Tibial nerve (tissue), 4 donors: ENCODE measurements around the gene C8G.

Experiments used
- CTCF ChIP-seq, 5 experiments: fragments of 200-600 bp in 3 of 5; fragments of 450-650 bp in 2 of 5; sonication (generic) in 3 of 5; IDR thresholded peaks; one replicate each; pipeline ENCODE4 v1.5.1; 2016 to 2019; ENCODE audit warnings: antibody characterized with exemption in 5 of 5, mild to moderate bottlenecking in 3 of 5, moderate library complexity in 2 of 5
- EP300 ChIP-seq, 2 donors: sonication (generic); formaldehyde crosslinking; IDR thresholded peaks; one replicate each; pipeline ENCODE4 v1.6.1; 2017; ENCODE audit warnings: antibody characterized with exemption in 2 of 2, mild to moderate bottlenecking in 1 of 2
- POLR2A ChIP-seq, 2 donors: fragments of 450-650 bp; IDR thresholded peaks; one replicate each; pipeline ENCODE4 v1.6.1; 2017; ENCODE audit warnings: antibody characterized with exemption in 2 of 2, mild to moderate bottlenecking in 2 of 2, moderate library complexity in 2 of 2

DNA sequence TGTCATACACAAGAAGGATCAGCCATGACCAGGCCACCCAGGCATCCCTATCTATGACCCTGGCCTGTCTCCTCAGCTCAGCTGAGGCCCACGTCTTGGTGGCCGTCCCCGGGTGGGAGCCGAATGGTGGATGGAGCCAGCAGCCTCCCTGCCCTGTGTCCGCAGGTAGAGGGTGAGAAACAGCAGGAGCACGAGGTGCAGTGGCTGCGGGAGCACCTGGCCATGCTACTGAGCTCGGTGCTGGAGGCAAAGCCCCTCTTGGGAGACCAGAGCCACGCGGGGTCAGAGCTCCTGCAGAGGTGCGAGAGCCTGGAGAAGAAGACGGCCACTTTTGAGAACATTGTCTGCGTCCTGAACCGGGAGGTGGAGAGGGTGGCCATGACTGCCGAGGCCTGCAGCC lies 25.0 kb upstream of the C8G start:
- TF ChIP-seq CTCF (IDR thresholded peaks at IDR 0.05) (no peak), POLR2A (IDR thresholded peaks at IDR 0.05) (no peak), EP300 (IDR thresholded peaks at IDR 0.05) (no peak)
